ENCODE measurements around the gene FRMD1. TPM values are rescaled to one million over a fixed set of nuclear protein-coding genes. Genes with fewer than 3 reads are reported as not detected.

FRMD1 gene
- total RNA-seq (0.13 TPM), polyA plus RNA-seq (ENCODE audit: insufficient read depth in 1 of 8, insufficient read length in 8 of 8, low replicate concordance in 1 of 8) (under 1 TPM; 0.23 to 0.89 (median 0.36) TPM)
- long read RNA-seq, donor 1, result 0 reads
- long read RNA-seq, donor 2, result 0 reads
- long read RNA-seq, donor 3, result 0 reads
- long read RNA-seq, donor 4, result 0 reads
- long read RNA-seq, donor 5, result 0 reads
- long read RNA-seq, donor 6, result 0 reads
- long read RNA-seq, donor 7, result 0 reads
- long read RNA-seq, donor 8, result 0 reads
- long read RNA-seq, donor 9, result 0 reads
- long read RNA-seq, donor 10, result 0 reads
- long read RNA-seq, donor 11, result 0 reads

DNA sequence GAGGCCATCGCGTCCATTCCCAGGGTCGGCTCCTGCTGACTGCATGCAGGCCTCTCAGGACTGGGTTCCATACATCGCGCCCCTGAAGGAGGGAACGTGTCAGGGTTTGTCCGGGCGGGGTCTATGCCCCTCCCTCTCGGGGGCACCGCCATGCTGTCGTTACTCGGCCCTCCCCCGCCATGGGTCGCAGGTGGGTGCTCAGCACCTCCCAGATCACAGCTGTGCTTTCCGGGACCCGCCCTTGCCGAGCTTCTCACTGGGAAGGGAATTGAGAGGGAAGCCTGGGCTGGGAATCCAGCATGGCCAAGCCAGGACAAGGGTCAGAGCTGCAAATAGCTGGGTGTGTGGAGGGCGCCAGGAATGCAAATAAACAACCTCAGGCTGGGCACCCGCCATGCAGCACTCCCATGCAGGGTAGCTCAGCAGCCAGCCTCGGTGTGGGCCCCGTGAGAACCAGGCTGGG lies at the start of gene FRMD1:
Gene FRMD1, minus strand, starts transcription at position 270 of the 463 bp plus-strand sequence. Its CDS starts 118 bp downstream, at position 152.
- H3K4me3 ChIP-seq (ENCODE audit: low read length), result no peak within 1 kb of the TSS
- no peaks in the 10 kb centered on the region for H3K36me3 ChIP-seq (ENCODE audit: control insufficient read depth, insufficient read depth, low read length)
- peak; percentile 44 for DNase-seq
- no peaks in the 10 kb centered on the region for H3K9me3 ChIP-seq (replicated peaks; ENCODE audit: control insufficient read depth, low read depth, low read length)
- peaks cover 6% of the 10 kb centered on the region for H3K27me3 ChIP-seq (ENCODE audit: control insufficient read depth, insufficient read depth, low read length)
- H3K27ac ChIP-seq (ENCODE audit: low read length), result no peak within 1 kb of the TSS
- peaks cover 51% of the 10 kb centered on the region for H3K4me1 ChIP-seq (ENCODE audit: control insufficient read depth, insufficient read depth, low read length)
- WGBS (ENCODE audit: insufficient coverage), result 83% methylated on average over 17 of the region's 21 CpGs

DNA sequence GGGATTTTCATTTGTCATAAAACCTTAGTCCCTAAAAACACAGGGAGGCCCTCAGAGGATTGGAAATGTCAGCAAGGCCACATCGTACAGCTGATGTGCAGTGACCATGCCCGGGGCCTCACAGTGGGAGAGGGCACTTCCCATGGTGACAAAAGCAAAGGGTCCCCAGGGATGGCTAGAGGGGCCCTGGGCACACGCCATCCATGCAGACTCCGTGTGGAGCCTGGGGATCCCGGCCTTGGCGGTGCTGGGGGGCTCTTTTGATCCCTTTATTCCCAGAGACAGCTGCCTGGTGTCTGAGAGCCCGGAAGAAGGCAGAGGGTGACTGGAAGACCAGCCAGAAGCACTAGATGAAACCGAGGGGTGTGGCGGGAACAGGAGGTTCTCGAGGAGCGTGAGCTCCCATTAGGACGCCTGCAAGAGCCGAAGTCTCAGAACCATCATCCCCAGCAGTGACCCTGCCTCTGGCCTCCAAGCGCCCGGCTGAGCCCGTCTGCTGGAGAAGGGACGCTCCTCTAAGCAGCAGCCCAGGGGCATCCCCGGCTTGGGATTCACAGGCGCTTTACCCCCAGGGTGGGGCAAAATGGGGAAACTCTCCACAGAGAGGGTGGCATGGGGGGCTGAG lies 49.1 kb upstream of the FRMD1 start:
- H3K4me1 ChIP-seq (ENCODE audit: control insufficient read depth, insufficient read depth, low read length), result peaks cover 29% of the 10 kb centered on the region
- DNase-seq, result no peak
- H3K27ac ChIP-seq (ENCODE audit: low read length), result no peak overlapping the region
- 88% methylated on average over 17 of the region's 19 CpGs for WGBS (ENCODE audit: insufficient coverage)
- H3K36me3 ChIP-seq (ENCODE audit: control insufficient read depth, insufficient read depth, low read length), result no peaks in the 10 kb centered on the region
- peaks cover 10% of the 10 kb centered on the region for H3K27me3 ChIP-seq (ENCODE audit: control insufficient read depth, insufficient read depth, low read length)
- no peak overlapping the region for H3K4me3 ChIP-seq (ENCODE audit: low read length)
- no peaks in the 10 kb centered on the region for H3K9me3 ChIP-seq (replicated peaks; ENCODE audit: control insufficient read depth, low read depth, low read length)

DNA sequence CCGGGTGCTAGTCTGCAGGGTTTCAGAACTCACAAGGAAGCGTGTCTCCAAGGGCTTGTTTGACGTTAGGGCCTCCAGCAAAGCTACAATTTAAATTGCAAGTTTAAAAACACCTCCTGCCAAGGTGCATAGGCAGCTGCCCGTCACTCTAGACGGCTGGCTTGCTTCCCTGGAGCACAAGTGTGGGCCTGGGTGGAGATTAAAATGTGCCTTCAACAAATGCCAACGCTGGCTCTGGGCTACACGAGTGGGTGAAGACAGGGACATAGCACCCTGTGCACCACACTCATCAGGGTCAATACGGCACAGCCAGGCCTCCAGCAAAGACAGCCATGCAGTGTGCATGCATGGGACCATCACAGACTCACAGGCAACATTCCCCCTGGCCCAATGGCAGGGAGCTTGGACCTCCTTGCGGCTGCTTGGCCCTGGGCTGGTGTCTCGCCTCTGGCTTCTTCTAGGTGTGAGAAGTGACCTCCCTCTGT lies 48.4 kb upstream of the FRMD1 start:
- H3K27me3 ChIP-seq (ENCODE audit: control insufficient read depth, insufficient read depth, low read length), result peaks cover 9% of the 10 kb centered on the region
- DNase-seq, result no peak
- WGBS (ENCODE audit: insufficient coverage), result 85% methylated on average over 3 of the region's 10 CpGs

DNA sequence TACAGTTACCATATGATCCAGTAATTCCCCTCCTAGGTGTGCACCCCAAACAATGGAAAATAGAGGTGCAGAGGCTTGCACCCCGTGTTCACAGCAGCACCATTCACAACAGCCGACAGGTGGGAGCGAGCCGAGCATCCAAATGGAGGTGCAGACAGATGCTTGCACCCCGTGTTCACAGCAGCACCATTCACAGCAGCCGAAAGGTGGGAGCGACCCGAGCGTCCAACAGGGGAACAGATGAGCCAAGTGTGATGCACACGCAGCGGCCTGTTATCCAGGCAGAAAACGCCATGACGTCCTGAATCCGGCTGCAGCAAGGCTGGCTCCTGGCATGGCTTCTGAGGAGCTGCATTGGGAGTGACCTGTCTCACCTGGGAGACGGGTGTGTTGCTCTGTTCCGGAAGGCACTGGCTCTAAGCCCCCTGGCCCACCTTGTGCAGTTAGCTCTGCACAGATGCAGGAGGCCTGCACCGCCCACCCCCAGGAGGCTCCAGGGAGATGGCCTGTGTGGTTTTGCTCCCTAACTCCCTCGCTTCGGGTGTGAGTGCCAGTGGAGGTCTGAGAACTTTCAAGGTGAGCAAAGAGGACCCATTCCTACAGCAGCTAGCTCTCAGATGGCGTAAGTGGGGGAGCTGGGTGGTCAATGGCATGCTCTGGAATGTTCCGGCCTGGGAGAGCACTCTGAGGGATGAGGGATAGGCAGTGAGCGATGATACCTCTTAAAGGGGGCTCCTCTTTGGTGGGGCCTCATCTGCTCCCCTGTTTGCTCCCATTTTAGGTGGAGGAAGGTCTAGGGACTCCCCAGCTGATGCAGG lies 47.8 kb upstream of the FRMD1 start:
- no peak for DNase-seq
- WGBS (ENCODE audit: insufficient coverage), result 88% methylated on average over 18 of the region's 22 CpGs
- H3K27ac ChIP-seq (ENCODE audit: low read length), result no peak overlapping the region
- no peaks in the 10 kb centered on the region for H3K9me3 ChIP-seq (replicated peaks; ENCODE audit: control insufficient read depth, low read depth, low read length)
- H3K4me1 ChIP-seq (ENCODE audit: control insufficient read depth, insufficient read depth, low read length), result peaks cover 17% of the 10 kb centered on the region
- no peaks in the 10 kb centered on the region for H3K36me3 ChIP-seq (ENCODE audit: control insufficient read depth, insufficient read depth, low read length)
- peaks cover 5% of the 10 kb centered on the region for H3K27me3 ChIP-seq (ENCODE audit: control insufficient read depth, insufficient read depth, low read length)
- H3K4me3 ChIP-seq (ENCODE audit: low read length), result no peak overlapping the region

More for the DNA sequence above, 48.4 kb upstream of the FRMD1 start:
- H3K27ac ChIP-seq (ENCODE audit: low read length), result no peak overlapping the region
- no peak overlapping the region for H3K4me3 ChIP-seq (ENCODE audit: low read length)
- no peaks in the 10 kb centered on the region for H3K36me3 ChIP-seq (ENCODE audit: control insufficient read depth, insufficient read depth, low read length)
- H3K9me3 ChIP-seq (replicated peaks; ENCODE audit: control insufficient read depth, low read depth, low read length), result no peaks in the 10 kb centered on the region
- H3K4me1 ChIP-seq (ENCODE audit: control insufficient read depth, insufficient read depth, low read length), result peaks cover 23% of the 10 kb centered on the region

DNA sequence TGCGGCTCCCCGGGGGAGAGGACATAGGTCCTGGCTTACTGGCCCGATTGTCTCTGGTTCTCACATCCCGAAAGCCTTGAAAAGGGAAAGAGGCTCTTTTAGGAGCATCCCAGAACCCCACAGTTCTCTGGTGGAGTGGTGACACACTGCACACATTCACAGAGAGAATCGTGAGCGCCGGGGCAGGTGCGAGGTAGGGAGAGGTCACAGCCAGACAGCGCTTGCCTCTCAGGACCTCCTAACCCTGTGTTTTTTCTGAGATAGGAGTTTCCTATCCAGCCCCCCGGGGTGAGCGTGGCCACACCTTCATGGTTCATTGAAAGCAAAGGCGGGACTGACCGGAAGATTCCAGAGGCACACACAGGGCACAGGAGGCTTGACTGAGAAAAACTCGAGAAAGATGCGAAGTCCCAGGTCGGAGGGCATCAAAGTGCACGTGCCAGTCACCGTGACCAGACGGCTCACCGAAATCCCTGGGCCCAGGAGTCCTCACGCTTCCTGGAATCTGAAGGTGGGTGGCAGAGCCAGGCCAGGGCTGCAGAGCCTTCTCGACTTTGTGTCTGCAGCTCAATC lies 46.5 kb upstream of the FRMD1 start:
- no peaks in the 10 kb centered on the region for H3K36me3 ChIP-seq (ENCODE audit: control insufficient read depth, insufficient read depth, low read length)
- peaks cover 2% of the 10 kb centered on the region for H3K27me3 ChIP-seq (ENCODE audit: control insufficient read depth, insufficient read depth, low read length)
- WGBS (ENCODE audit: insufficient coverage), result 77% methylated on average over 15 of the region's 22 CpGs
- DNase-seq, result no peak
- no peak overlapping the region for H3K4me3 ChIP-seq (ENCODE audit: low read length)
- H3K4me1 ChIP-seq (ENCODE audit: control insufficient read depth, insufficient read depth, low read length), result peaks cover 17% of the 10 kb centered on the region
- no peak overlapping the region for H3K27ac ChIP-seq (ENCODE audit: low read length)
- H3K9me3 ChIP-seq (replicated peaks; ENCODE audit: control insufficient read depth, low read depth, low read length), result no peaks in the 10 kb centered on the region

DNA sequence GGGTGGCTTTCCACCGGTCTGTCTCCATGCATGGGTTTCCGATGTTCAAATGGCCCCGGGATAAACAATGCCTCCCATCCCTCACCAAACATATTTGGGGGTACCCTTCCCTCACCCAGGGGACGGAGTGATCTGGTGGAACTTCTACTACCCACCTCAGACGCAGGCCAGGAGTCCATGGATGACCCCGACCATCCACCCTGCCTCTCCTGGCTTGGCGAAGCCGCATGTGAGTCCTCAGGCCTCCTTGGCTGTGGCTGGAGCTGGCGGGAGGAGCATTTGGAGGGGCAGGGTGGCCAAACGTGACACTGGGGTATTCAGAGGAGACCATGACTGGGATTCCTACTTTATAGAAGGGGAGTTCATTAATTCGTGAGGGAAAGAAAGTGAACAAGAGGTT lies 45.9 kb upstream of the FRMD1 start:
- no peaks in the 10 kb centered on the region for H3K27me3 ChIP-seq (ENCODE audit: control insufficient read depth, insufficient read depth, low read length)
- H3K27ac ChIP-seq (ENCODE audit: low read length), result no peak overlapping the region
- no peaks in the 10 kb centered on the region for H3K9me3 ChIP-seq (replicated peaks; ENCODE audit: control insufficient read depth, low read depth, low read length)
- H3K4me3 ChIP-seq (ENCODE audit: low read length), result no peak overlapping the region
- no peak for DNase-seq
- 91% methylated on average over 9 of the region's 11 CpGs for WGBS (ENCODE audit: insufficient coverage)
- H3K4me1 ChIP-seq (ENCODE audit: control insufficient read depth, insufficient read depth, low read length), result peaks cover 15% of the 10 kb centered on the region
- H3K36me3 ChIP-seq (ENCODE audit: control insufficient read depth, insufficient read depth, low read length), result no peaks in the 10 kb centered on the region

DNA sequence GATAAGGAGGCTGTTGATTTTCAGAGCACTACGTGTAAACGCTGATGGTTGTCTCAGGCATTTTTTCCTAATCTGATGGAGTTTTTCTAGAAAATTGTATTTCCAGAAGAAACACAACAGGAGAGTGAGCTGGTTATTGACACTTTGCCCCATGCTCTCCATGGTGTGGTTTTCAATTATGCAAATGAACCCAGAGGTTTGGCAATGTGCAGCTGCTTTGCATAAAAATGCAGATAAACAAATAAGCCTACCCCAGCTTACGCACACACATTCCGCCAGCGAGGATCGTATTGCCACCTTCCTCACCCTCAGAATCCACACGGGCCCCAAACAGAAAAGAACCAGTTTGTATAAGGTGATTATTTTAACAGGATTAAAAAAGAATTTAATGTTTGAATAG lies 45.1 kb upstream of the FRMD1 start:
- H3K36me3 ChIP-seq (ENCODE audit: control insufficient read depth, insufficient read depth, low read length), result no peaks in the 10 kb centered on the region
- no peak overlapping the region for H3K4me3 ChIP-seq (ENCODE audit: low read length)

DNA sequence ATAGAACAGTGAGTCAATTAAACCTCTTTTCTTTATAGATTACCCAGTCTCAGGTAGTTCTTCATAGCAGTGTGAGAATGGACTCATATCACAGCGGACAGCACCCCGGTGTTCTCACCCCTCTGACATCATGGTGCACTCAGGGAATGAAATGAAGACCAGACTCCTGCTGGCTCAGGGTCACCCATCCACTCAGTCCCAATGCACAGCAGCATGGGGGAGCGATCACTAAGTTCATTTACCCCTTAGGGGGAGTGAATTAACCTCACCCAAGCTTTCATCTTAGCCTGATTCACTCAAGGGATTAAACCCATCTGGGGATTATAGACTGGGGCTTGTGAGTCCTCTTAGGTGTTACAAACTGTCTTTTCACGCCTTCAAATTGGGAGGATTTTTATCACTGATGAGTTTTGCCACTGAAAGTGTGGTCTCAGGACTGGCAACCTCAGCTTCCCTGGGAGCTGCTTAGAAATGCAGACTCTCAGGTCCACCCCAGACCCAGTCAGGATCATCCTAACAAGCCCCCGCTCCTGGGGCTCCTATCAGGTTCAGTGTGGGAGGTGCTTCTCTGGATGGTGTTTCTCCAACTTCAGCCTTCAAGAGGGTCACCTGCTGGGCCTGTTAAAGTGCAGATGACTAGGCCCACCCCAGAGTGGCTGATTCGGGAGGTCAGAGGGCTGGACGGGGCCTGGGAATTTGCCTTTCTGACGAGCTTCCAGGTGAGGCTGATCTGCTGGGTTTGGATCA lies 44.3 kb upstream of the FRMD1 start:
- H3K4me1 ChIP-seq (ENCODE audit: control insufficient read depth, insufficient read depth, low read length), result peaks cover 13% of the 10 kb centered on the region
- no peak overlapping the region for H3K27ac ChIP-seq (ENCODE audit: low read length)
- no peaks in the 10 kb centered on the region for H3K36me3 ChIP-seq (ENCODE audit: control insufficient read depth, insufficient read depth, low read length)
- WGBS (ENCODE audit: insufficient coverage), result 61% methylated on average over 4 of the region's 8 CpGs
- H3K9me3 ChIP-seq (replicated peaks; ENCODE audit: control insufficient read depth, low read depth, low read length), result no peaks in the 10 kb centered on the region
- DNase-seq, result no peak
- H3K4me3 ChIP-seq (ENCODE audit: low read length), result no peak overlapping the region
- H3K27me3 ChIP-seq (ENCODE audit: control insufficient read depth, insufficient read depth, low read length), result no peaks in the 10 kb centered on the region

More for the DNA sequence above, 45.1 kb upstream of the FRMD1 start:
- Histone ChIP-seq H3K27me3 (ENCODE audit: control insufficient read depth, insufficient read depth, low read length) (no peaks in the 10 kb centered on the region), H3K4me1 (ENCODE audit: control insufficient read depth, insufficient read depth, low read length) (peaks cover 15% of the 10 kb centered on the region), H3K27ac (ENCODE audit: low read length) (no peak overlapping the region), H3K9me3 (replicated peaks; ENCODE audit: control insufficient read depth, low read depth, low read length) (no peaks in the 10 kb centered on the region)
- no peak for DNase-seq
- WGBS (ENCODE audit: insufficient coverage), result no CpG with 5 or more reads among the region's 7 CpGs

DNA sequence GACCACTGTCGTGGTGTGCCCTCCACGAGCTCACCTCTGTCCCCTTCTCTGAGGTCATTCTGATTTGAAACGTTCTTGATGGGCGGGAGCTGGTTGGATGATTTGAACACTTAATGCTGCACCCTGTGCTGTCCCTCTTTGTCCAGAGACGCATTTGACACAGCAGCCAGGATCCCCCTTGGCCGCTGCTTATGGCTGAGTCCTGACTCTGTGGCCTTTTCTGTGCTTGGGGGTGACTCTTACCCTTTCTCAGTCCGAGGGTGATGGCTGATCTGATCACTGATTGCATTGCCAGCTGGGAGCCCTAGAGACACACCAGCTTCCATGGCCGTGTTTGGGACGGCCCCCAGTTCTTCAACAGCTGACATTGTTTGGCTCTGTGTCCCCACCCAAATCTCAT lies 43.5 kb upstream of the FRMD1 start:
- peaks cover 5% of the 10 kb centered on the region for H3K4me1 ChIP-seq (ENCODE audit: control insufficient read depth, insufficient read depth, low read length)
- no peak for DNase-seq
- no peaks in the 10 kb centered on the region for H3K36me3 ChIP-seq (ENCODE audit: control insufficient read depth, insufficient read depth, low read length)
- H3K27me3 ChIP-seq (ENCODE audit: control insufficient read depth, insufficient read depth, low read length), result no peaks in the 10 kb centered on the region
- 90% methylated on average over 8 of the region's 9 CpGs for WGBS (ENCODE audit: insufficient coverage)
- H3K4me3 ChIP-seq (ENCODE audit: low read length), result no peak overlapping the region
- no peak overlapping the region for H3K27ac ChIP-seq (ENCODE audit: low read length)
- H3K9me3 ChIP-seq (replicated peaks; ENCODE audit: control insufficient read depth, low read depth, low read length), result no peaks in the 10 kb centered on the region
